Jurkat, Clone E6-1 (cell line): ENCODE data around the gene NKAPL. TPM values are rescaled to one million over a fixed set of nuclear protein-coding genes. Genes with fewer than 3 reads are reported as not detected.

Experiments
- DNase-seq: peaks from one replicate; pipeline ENCODE4 v3.0.0-alpha.2; 2011; ENCODE audit warnings: low read depth, low spot score
- H3K4me3 ChIP-seq: 2 replicates; pipeline ENCODE4 v1.5.1; 2011; ENCODE audit warnings: mild to moderate bottlenecking, low read length, control low read depth, moderate library complexity
- polyA plus RNA-seq: library from polyadenylated mRNA; unstranded; fragments of >200 nt; gene quantifications from one replicate; pipeline ENCODE4 v1.2.1, GENCODE V29; 2012; ENCODE audit warnings: missing spikeins; ENCODE audit not compliant: insufficient read length, insufficient read depth

Gene NKAPL
- polyA plus RNA-seq: not detected

DNA sequence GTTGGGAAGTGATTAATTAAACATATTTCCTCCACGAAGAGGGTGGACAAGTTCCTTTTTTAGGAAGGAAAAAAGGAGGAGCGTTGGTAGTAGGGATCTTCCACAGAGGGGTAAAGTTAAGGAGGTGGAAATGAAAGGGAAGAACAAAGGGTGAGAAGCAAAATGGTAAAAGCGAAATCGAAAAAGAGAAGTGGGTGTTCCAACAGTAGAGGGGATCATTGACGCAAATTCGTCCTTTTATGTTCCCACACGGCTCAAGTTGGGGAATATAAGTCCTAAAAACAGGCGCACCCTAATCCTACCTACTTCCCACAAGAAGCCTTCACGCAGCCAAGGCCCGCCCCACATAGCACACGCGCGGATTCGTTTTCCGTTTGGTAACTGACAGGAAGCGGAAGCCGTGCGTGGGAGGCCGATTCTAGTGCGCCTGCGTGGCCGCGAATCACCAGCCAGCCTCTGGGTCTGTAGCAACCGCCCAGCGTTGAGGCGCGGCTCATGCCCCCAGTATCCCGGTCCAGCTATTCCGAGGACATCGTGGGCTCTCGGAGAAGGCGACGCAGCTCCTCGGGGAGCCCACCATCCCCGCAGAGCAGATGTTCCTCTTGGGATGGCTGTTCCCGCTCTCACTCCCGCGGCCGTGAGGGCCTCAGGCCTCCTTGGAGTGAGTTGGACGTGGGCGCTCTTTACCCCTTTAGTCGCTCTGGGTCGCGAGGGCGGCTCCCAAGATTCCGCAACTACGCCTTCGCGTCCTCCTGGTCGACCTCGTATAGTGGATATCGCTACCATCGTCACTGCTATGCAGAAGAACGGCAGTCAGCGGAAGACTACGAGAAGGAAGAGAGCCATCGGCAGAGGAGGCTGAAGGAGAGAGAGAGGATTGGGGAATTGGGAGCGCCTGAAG lies at the start of gene NKAPL:
Gene NKAPL (plus strand): TSS at position 421 of the 901 bp plus-strand sequence. CDS start 75 bp downstream, at position 496.
- no peak for DNase-seq
- H3K4me3 ChIP-seq: no peak within 1 kb of the TSS

DNA sequence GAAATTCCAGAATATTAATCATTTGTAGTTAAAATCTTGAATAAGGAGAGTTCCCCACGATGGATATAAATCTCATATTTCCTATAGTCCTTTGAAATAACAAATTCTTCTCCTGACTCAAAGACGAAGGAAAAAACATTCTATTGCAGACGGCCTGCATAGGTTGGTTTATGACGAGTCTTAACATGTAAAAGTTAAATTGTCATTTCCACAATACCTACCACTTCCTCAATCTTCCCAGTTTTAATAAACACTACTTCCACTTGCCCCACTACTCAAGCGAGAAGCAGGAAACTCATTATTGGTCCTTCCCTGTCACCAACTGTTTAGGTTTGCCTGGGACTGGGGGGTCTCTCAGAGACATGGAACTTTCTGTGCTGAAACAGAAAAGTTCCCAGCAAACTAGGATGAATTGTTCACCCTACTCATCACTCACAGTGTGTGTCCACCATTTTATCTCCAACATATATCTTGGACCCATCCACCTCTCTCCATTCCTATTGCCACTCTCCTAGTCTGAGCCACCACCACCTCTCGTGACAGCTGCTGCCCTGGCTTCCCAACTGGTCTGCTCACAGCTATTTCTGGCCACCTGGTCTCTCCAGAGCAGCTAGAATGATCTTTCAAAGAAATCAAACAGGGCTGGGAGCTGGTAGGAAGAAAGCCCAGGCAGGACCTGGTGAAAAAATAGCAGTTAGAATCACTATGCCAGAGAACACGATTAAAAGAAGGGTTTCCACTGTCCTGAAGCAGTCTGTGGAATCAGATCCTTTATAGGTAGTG lies 49.2 kb upstream of the NKAPL start:
- no peak for DNase-seq
- no peak overlapping the region for H3K4me3 ChIP-seq

- no peak for DNase-seq
Measured at GRCh38 chr6:28211840-28212509, 47.1 kb upstream of the NKAPL start.

GRCh38 chr6:28212510-28213212 lies 46.4 kb upstream of the NKAPL start:
- no peak overlapping the region for H3K4me3 ChIP-seq
- DNase-seq: no peak

More at GRCh38 chr6:28211840-28212509, 47.1 kb upstream of the NKAPL start:
- no peak overlapping the region for H3K4me3 ChIP-seq

- no peak for DNase-seq
- H3K4me3 ChIP-seq: no peak overlapping the region
Measured at GRCh38 chr6:28213213-28213523, 45.9 kb upstream of the NKAPL start.

DNA sequence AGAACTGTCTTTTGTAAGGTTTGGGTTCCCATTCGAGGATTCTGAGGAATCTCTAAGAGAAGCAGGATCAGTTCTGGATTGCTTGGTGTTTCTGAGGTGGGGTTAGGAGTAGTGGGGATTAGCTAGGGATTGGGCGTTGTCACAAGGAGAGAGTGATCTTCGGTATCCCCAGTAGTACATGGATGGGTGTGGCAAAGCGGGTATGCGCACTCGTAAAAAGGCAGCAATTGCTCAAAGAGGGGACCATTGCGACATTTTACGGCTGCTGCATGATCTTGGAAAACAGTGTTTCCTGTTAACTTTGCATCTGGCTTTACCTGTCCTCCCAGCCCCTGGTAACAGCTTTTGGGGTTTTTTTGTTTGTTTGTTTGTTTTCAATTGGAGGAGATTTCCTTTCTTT lies 43.7 kb upstream of the NKAPL start:
- no peak overlapping the region for H3K4me3 ChIP-seq

DNA sequence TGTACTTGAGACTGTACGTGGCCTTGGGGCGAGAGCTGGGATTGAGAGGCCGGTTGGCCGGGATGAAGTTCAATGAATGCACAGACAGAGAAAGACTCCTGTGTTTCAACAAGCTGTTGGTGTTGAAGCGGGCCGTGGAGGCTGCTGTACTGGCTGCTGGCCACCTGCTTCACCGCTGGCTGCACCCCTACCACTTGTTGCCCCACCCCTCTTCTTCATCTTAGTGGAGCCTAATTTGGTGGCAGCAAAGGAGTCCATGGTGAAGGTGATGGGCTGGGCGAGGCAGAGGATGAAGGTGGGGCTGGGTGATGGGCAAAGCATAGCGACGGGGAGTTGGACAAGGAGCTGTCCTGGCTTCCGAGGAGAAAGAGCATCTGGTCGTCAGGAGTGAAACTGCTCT lies 41.2 kb upstream of the NKAPL start:
- DNase-seq: no peak

More for the DNA sequence above, 43.7 kb upstream of the NKAPL start:
- DNase-seq: no peak

GRCh38 chr6:28218312-28219248 lies 40.5 kb upstream of the NKAPL start:
- H3K4me3 ChIP-seq: peak overlapping the region; percentile 30

More for the DNA sequence above, 41.2 kb upstream of the NKAPL start:
- H3K4me3 ChIP-seq: no peak overlapping the region

DNA sequence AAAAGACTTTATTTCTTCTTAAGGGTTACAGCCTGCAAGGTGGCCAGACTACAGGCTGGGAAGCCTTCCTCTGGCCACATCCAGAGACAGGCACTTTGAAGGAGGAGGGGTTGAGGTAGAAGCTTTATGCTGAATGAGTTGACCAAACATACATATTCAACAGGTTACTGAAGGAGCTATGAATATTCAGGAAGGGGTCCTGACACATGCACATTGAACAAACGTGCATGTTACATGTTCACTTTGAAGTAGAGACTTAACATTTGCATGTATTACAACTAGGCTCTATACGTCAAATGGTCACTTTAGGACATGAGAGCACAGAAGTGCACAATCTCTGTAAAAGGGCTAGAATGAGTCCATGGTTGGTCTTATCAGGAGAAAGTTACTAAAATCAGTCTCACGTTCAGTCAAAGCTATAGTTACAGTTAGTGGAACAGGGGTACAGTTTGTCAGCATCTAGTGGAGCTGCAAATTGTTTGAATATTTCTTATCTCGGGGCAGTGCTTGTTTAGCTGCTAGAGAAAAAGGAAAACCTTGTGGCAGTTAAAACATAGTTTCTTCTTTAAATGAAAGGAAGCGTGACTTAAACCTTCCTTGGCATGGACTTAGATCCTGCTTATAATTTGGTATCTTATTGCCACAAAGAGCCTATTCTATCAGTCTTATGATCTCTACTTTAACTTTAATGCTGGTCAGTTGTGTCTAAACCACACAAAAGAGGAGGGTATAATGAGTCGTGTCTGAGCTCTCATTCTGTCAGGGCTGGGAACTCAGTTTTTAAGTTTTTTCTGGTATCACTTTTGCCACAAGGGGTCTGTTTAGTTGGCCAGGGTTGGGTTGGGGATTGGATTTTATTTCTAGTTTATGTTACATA lies 38.6 kb upstream of the NKAPL start:
- no peak for DNase-seq
- H3K4me3 ChIP-seq: no peak overlapping the region

More at GRCh38 chr6:28218312-28219248, 40.5 kb upstream of the NKAPL start:
- no peak for DNase-seq

- H3K4me3 ChIP-seq: no peak overlapping the region
- no peak for DNase-seq
Measured at GRCh38 chr6:28224131-28225055, 34.7 kb upstream of the NKAPL start.

DNA sequence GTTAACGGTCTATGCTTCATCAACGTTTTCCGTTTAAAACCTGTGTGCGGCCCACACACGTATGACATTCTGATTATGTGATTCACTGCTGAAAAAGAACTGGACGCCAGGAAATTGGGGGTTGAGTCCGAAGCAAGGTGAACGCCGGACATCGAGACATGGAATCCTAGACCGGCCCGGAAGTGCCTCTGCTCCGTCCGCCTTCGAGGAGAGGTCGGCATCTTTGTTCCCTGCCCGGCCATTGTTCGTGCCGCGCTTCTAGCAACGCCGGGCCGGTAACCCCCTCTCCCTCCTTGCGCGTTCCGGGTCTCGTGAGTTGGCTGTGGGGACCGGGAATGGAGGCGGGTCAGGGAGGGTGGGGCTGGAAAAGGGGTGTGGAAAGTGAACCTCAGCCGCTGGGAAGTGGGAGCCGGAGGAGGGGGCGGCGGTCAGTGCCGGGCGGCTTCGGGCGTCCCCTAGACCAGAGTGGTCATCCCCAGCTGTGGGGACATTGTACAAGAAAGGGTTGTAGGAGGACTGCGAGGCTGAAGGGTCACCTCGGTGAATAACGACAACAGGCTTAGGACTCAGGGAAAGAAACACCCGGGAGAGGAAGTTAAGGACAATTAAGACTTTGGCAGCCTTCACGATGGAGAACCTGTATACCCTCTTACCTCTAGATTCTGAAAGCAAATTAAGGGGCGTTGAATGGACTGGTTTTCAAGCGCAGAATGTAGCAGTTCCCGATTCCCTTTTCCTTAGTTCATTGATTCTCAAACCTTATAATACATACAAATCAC lies 33.9 kb upstream of the NKAPL start, which contains the start of gene ZSCAN9:
Gene ZSCAN9 (plus strand): TSS at position 220 of the 779 bp plus-strand sequence. CDS start 1,810 bp downstream, outside the sequence.
- DNase-seq: no peak
- no peak within 1 kb of the TSS for H3K4me3 ChIP-seq

DNA sequence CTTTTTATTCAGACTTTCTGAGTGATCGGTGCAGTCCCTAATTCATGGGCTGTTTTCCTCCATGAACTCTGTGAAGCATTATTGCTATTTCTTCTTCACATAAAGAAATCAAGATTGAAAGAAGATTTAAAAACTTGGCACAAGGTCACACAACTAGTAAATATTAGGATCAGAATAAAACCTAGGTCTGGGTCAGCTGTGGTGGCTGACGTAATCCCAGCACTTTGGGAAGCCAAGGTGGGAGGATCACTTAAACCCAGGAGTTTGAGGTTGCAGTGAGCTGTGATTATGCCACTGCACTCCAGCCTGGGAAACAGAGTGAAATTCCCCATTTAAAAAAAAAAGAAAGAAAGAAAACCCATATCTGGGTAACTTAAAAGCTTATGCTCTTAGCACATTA lies 32.6 kb upstream of the NKAPL start:
- no peak for DNase-seq
- no peak overlapping the region for H3K4me3 ChIP-seq

- DNase-seq: no peak
- no peak overlapping the region for H3K4me3 ChIP-seq
Measured at GRCh38 chr6:28232785-28233184, 26.3 kb upstream of the NKAPL start.

DNA sequence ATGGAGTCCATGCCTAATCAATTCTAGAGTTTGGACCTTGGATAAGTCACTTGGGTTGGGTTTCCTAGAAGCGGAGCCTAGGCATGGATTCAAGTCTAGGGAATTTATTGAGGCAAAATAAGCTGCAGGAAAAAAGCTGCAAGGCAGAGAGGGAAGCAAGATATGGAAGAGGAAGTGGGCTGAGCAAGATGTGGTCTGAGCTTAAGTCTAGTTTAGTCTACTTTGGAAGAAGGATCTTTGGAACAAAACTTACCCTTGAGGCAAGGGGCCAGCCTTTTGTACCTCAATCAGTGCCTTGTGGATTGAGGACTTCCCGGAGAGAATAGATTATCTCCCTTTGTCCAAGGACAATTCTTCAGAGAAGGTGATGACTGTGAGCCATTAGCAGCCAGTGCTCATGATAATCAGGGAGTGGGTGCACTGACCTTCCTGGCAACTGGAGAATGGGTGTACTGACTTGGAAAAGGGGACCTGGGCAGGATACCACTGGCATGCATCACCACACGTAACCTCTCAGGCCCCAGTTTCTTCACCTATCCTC lies 23.1 kb upstream of the NKAPL start:
- H3K4me3 ChIP-seq: no peak overlapping the region
- no peak for DNase-seq

- no peak overlapping the region for H3K4me3 ChIP-seq
- no peak for DNase-seq
Measured at GRCh38 chr6:28239636-28240035, 19.5 kb upstream of the NKAPL start.
